ENCODE measurements around the gene LRRC30.

- TF ChIP-seq, protein P1, sequence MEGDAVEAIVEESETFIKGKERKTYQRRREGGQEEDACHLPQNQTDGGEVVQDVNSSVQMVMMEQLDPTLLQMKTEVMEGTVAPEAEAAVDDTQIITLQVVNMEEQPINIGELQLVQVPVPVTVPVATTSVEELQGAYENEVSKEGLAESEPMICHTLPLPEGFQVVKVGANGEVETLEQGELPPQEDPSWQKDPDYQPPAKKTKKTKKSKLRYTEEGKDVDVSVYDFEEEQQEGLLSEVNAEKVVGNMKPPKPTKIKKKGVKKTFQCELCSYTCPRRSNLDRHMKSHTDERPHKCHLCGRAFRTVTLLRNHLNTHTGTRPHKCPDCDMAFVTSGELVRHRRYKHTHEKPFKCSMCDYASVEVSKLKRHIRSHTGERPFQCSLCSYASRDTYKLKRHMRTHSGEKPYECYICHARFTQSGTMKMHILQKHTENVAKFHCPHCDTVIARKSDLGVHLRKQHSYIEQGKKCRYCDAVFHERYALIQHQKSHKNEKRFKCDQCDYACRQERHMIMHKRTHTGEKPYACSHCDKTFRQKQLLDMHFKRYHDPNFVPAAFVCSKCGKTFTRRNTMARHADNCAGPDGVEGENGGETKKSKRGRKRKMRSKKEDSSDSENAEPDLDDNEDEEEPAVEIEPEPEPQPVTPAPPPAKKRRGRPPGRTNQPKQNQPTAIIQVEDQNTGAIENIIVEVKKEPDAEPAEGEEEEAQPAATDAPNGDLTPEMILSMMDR (IDR thresholded peaks at IDR 0.05), result no peak
- TF ChIP-seq EZH2 (IDR thresholded peaks at IDR 0.05) (no peak), EZH2phosphoT487 (IDR thresholded peaks at IDR 0.05) (no peak)
Observed at GRCh38 chr18:7259475-7259874, 28.6 kb downstream of the LRRC30 start.
